HG03060 (cell line): ENCODE results near the gene MMP1.

Experiments used
- ATAC-seq: cut with Tn5 transposase; IDR thresholded peaks from one replicate; pipeline ENCODE4 v1.9.1; 2021; ENCODE audit warnings: low read depth, moderate number of reproducible peaks; ENCODE audit not compliant: unreplicated experiment

The MMP1 gene

GRCh38 chr11:102809971-102810370 lies 12.0 kb upstream of the MMP1 start:
- ATAC-seq = no peak

GRCh38 chr11:102807921-102808320 lies 10.0 kb upstream of the MMP1 start:
- ATAC-seq = no peak

- no peak for ATAC-seq
Observed at GRCh38 chr11:102806296-102806695, 8.3 kb upstream of the MMP1 start.

GRCh38 chr11:102802341-102802740 lies 4.4 kb upstream of the MMP1 start:
- ATAC-seq = no peak

GRCh38 chr11:102800767-102801166 lies 2.8 kb upstream of the MMP1 start:
- no peak for ATAC-seq

GRCh38 chr11:102799681-102800340 lies 1.9 kb upstream of the MMP1 start:
- no peak for ATAC-seq

- ATAC-seq = peak; percentile 86
Observed at GRCh38 chr11:102794382-102794781, 3.6 kb downstream of the MMP1 start.

GRCh38 chr11:102793677-102794290 lies 4.2 kb downstream of the MMP1 start:
- no peak for ATAC-seq

- no peak for ATAC-seq
Observed at GRCh38 chr11:102792604-102793003, 5.4 kb downstream of the MMP1 start.

- no peak for ATAC-seq
Observed at GRCh38 chr11:102791271-102792036, 6.5 kb downstream of the MMP1 start.

GRCh38 chr11:102788334-102788995 lies 9.5 kb downstream of the MMP1 start:
- ATAC-seq = no peak

- no peak for ATAC-seq
Observed at GRCh38 chr11:102784380-102784779, 13.6 kb downstream of the MMP1 start.

GRCh38 chr11:102783720-102784119 lies 14.2 kb downstream of the MMP1 start:
- no peak for ATAC-seq

GRCh38 chr11:102783016-102783415 lies 14.9 kb downstream of the MMP1 start:
- no peak for ATAC-seq

- ATAC-seq = no peak
Observed at GRCh38 chr11:102781676-102782075, 16.3 kb downstream of the MMP1 start.

- ATAC-seq = no peak
Observed at GRCh38 chr11:102780491-102780918, 17.5 kb downstream of the MMP1 start, which contains the start of gene MMP10. MMP10 (minus strand) TSS chr11:102780628; CDS start chr11:102780591, 37 bp downstream.

GRCh38 chr11:102776454-102776853 lies 21.5 kb downstream of the MMP1 start:
- ATAC-seq = no peak

- no peak for ATAC-seq
Observed at GRCh38 chr11:102773386-102773785, 24.6 kb downstream of the MMP1 start.

GRCh38 chr11:102771351-102771750 lies 26.6 kb downstream of the MMP1 start:
- no peak for ATAC-seq

GRCh38 chr11:102770191-102770590 lies 27.8 kb downstream of the MMP1 start:
- no peak for ATAC-seq

GRCh38 chr11:102767800-102768199 lies 30.2 kb downstream of the MMP1 start:
- ATAC-seq = no peak
